ENCODE results near the gene TCF4.

Gene TCF4
- long read RNA-seq, donor 1, full-length matches to known transcripts = 7 of 7 reads
- long read RNA-seq, donor 1, partial matches to known transcripts = 0 of 7 reads
- long read RNA-seq, donor 1, other reads (novel, unspliced or antisense) = 0 of 7 reads
- long read RNA-seq, donor 2, partial matches to known transcripts = 0 of 2 reads
- long read RNA-seq, donor 2, other reads (novel, unspliced or antisense) = 0 of 2 reads
- long read RNA-seq, donor 3, partial matches to known transcripts = 0 of 4 reads
- long read RNA-seq, donor 3, other reads (novel, unspliced or antisense) = 0 of 4 reads
- long read RNA-seq, donor 4, partial matches to known transcripts = 10 of 15 reads
- long read RNA-seq, donor 4, other reads (novel, unspliced or antisense) = 0 of 15 reads
- long read RNA-seq, donor 5, full-length matches to known transcripts = 2 of 2 reads
- long read RNA-seq, donor 5, partial matches to known transcripts = 0 of 2 reads
- long read RNA-seq, donor 5, other reads (novel, unspliced or antisense) = 0 of 2 reads
- long read RNA-seq, donor 6, partial matches to known transcripts = 0 of 2 reads
- long read RNA-seq, donor 6, other reads (novel, unspliced or antisense) = 0 of 2 reads
- long read RNA-seq, donor 7 = 0 reads
- long read RNA-seq, donor 8, partial matches to known transcripts = 0 of 3 reads
- long read RNA-seq, donor 8, other reads (novel, unspliced or antisense) = 0 of 3 reads

DNA sequence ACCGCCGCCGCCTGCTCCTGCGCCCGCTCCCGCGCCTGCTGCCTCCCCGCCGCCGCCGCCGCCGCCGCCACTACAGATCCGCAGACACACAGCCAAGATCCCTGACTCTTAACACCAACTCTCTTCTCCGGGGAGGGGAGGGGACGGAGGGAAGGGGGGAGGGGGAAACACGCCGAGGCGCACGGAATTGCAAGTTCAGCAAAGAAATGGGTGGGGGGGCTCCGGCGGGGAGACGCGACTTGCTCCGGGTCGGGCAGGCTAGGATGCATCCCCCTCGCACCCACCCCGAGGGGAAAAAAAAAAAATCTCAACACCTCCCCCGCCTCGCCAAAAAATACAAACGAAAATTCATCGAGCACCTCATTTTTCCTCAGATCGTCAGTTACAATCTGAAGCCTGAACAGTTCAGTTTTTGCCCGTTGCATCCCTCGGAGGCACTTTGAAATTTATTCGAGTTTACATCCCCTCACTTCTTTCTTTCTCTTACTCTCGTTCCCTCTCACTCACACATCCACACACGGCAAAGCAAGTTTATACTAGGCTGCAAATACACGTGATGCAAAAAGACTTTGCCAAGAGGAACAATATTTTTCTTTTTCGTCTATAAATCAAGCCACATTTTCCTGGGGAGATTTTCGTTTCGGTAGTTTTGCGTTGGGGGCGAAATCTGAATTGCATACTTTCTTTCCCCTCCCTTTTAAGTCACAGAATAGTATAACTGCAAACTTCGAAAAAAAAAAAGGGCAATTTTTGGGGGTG is at the start of gene TCF4:
Gene TCF4 (minus strand): TSS at position 82 of the 759 bp plus-strand sequence. CDS start 1,076 bp downstream, outside the sequence.
- DNase-seq = peak; percentile 82

DNA sequence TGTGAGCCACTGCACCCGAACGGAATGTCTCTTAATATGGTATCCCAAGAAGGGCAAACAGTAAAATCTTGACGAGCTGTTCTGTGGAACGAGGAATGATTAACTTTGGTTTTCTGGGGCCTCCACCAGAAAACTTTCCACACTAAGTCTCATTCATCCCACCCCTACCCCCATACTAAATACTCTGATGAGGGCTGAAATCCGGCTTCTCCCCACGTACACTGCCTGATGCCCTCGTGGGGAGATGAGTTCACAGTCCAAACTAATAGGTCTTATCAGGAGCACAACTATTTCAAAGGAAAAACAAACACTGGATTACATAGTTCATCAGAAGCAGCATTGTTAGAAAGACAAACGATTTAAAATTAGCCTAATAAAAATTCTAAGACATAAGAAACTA is 49.2 kb upstream of the TCF4 start:
- no peak for DNase-seq

DNA sequence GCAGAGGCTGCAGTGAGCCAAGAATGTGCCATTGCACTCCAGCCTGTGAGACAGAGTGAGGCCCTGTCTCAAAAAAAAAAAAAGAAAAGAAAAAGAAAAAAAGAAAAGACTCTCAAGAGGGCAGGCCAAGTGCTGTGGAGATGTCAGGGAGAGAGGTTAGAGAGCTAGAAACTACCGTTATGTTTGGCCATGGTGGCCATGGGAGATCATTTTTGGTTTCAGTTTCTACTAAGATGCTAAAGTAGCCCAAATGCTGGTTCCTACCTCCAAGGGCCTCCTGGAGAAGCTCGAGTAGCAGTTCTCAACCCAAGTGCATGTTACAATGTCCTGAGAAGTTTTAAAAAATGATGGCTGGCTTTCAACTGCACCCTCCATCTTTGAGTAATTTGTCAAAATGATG is 47.4 kb upstream of the TCF4 start:
- no peak for DNase-seq

DNA sequence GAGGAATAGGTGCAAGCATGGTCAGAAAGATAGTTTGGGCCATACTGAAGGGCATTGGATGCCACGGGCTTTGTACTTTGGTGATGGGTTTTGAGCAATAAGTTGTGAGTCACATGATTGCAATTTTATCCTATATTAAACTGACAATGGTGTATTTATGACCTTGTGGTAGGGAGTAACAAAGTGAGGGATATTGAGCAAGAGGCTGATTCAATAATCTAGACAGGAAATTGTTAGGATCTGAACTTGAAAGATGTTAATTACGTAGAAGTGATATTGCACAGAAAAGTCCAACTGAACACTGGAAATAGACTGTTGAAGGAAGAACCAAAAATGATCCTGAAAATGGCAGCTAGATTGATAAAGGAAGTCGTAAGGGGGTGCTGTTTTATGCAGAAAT is 46.6 kb upstream of the TCF4 start:
- no peak for DNase-seq

DNA sequence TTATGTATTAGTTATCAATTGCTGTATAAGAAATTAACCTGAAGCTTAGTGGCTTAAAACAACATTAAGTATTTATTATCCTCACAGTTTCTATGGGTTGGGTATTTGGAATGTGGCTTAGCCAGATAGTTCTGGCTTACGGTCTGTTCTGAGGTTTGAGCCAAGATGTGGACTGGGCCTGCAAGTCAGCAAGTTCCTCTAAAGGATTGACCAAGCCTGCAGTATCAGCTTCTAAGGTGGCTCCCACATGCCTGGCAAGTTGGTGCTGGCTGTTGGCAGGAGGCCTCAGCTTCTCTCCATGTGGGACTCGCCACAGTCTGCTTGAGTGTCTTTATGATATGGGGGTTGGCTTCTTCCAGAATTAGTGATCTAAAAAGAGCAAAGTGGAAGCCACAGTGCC is 45.0 kb upstream of the TCF4 start:
- DNase-seq = no peak

DNA sequence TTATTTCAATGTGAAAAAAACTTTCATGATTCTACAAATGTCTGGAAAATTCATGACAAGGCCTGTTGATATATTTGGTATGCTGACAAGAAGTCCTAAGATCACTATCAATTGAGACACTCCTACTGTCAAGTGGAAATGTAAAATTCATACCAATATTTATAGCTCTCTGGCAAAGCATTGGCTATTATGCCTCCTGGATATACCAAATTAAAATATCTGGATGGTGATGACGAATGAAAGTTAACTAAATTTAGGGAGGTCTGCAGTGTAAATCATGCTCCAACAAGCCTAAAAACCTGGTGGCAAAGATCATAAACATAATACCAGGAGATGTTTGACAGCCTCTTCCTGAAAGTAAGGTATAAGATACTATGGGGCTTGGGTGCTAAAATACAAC is 41.1 kb upstream of the TCF4 start:
- no peak for DNase-seq

DNA sequence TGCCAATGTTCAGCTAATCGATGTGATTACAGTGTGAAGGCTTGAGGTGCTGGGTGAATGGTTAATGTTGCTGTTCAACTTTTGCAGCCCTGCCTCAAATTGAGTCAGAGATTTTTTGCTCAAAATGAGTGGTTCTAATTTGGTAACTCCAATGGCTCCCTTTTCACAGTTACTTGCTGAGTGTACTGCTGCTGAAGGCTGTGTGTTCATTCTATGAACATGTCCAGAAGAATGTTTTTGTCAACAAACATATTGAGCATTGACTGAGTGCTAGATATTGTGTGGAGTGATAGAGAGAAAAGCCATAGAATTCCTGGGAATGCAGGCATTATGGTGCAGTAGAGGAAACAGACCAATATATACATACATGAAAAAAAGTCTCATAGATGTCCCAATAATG is 39.0 kb upstream of the TCF4 start:
- DNase-seq = no peak

DNA sequence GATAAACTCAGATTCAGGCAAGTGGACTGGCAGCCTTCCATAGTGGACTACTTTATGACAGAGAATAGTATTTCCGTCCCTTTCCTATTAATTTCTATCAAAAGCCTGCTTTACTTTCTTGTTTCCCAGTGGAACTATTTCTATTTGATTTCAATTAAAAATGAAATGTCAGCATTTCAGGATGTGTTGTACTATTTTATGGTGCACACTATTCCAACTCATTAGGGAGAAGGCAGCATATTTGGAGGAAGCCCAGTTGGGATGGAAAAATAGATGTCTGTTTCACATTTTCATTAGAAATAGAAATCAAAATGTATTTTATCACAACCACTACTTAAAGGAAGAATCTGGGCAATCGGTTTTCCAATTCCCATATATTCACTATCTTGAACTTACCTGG is 37.9 kb upstream of the TCF4 start:
- DNase-seq = no peak

DNA sequence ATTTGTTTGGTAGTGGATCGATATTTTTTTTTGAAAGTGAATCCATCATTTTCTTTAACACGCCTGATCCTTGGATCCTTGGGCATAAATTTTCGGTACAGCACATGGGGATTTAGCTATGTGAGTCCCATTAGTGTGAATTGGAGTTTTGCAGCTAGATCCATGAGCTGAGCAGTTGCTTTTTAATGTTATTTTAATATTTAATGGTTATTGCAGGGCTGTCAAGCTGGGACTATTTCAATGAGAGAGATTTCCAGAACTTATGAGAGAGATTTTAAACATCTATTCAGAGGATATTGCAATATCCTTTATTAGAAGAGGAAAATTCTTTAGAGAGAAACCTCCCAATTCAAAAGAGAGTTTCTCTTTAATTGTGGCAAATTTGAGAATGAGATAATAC is 35.6 kb upstream of the TCF4 start:
- no peak for DNase-seq

DNA sequence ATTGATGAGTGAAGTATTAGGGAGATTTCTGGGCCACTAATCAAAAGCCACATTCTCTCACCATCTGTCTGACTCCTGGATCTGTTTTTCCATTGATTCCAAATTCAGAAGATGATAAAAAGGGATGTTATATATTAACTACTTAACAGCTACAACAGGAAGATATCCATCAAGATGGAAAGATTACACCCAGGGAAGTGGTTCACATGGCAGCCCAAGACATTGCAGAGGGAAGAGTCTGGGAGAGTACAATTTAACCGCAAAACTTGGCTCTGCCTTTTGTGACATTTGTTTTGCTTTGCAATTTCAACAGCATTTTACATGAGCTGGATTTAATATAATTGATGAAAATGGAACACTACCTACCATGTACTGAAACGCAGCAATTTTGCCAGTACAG is 22.5 kb upstream of the TCF4 start:
- DNase-seq = no peak

DNA sequence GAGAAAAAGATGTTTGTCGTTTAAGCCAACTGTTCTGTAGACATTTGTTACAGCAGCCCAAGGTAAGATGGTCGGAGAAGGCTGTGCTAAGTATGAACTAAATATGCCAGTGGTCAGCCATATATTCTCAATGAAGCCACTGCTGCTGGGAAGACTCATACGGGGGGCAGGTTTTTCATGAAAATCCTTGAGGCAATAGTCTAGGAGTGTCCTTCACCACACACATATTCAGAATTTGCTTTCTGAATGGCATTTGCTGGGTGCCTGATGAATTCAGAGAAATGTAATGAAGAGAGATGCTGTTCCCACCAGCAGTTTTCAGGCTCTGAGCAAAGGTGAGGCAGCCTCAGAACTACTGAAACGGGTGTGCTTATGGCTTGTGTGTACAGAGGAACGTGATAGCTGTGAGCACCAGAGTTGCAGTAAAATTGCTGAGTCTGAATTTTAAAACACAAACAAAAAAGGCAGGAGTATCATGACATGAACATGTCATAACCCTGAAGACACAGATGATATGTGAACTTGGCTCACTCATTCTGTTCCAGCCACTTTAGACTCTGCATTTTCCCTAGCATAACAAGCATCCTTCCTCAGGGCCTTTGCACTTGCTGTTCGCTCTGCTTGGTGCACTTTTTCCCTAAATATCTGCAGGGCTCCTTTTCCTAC is 21.3 kb upstream of the TCF4 start:
- DNase-seq = no peak

DNA sequence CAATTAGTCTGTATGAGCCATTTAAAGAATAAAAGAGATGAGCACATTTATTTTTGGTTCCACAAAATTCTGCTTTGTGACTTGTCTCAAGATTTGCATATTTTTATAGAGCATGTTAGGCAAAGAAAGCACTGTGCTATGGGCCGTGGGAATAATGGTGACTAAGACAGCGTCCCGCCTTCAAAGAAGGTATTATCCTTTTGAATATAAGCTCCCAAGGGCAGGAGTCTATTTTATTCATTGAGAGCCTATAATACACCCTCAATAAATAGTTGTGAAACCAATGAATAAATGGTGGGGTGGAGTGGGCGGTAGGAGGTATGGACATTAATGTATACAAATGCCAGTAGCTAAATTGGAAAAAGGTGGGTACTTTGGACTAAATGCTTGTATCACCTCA is 20.5 kb upstream of the TCF4 start:
- no peak for DNase-seq

DNA sequence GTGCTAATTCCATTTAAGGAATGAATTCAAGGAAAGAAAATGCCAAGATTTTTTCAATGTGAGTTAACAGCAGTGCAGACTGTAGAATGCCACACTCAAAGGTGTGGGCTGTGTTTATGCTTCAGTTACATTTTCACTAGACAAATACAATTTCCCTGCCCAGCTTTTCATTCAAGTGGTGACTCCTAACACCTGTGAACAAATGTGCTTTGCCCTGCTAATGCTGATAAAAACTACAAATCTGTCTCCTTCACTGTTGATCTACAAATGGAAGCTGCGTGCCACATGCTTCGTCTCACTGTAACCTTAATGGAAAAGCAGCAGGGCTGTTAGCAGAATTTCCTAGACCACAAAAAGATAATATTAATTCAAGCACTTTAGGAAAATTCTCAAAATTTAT is 19.8 kb upstream of the TCF4 start:
- no peak for DNase-seq

DNA sequence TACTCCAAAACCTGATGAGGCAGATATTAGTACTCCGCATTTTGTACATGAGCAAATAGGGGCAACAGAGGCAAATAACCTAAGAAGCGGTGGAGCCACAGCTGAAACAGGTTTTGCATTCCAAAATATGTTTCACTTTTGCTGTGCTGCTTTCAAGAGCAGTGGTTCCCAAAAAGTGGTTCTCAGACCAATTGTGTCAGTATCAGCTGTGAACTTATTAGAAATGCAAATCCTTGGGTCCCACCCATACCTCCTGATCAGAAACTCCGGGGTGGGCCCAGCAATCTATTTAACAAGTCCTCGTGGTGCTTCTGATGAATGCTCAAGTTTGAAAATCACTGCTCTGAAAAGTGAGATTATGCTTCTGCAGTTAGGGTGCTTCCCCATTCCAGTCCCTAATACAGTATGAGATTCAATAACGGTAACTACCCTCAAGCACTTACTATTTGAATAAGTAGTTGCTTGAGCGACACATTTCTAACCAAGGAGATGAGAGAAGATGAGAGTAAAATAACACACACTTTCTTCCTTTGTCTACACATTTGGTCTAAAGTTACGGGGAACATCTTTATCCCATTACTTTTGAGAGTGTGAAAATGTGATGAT is 17.8 kb upstream of the TCF4 start:
- no peak for DNase-seq

DNA sequence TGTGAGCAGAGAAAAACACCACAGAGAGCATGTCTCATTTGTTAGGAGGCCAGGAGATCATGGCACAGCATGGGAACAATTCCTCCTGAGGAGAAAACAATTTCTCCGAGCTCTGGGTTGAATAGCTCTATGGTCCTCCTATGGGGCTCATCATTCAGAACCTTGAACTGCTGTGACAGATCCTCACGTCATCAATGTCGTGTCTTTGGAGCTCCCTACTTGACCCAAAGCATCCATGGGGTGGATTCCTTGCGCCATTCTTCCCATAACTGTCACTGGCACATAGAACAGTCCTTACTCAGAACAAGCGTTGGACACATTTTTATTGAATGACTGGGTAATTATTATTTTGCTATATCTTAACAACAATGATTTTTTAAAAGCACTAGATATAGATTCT is 15.8 kb upstream of the TCF4 start:
- DNase-seq = no peak

DNA sequence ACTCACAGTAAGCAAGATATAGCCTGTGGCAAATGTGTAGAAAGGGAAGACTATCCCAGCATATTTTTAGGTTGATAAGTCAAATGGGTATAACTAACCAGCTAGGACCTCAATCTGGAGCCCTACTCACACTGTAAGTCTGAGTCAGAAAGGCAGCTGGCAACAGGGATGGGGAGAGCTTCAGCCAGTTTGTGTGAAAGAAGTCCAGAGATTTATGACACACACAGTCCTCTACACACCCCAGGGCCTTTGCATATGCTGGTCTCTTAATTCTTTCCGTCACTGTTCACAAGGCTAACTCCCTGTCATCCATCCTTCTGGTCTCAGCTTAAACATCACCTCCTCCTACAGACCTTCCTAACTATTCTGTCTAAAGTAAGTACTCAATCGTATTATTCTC is 5.9 kb upstream of the TCF4 start:
- DNase-seq = no peak

DNA sequence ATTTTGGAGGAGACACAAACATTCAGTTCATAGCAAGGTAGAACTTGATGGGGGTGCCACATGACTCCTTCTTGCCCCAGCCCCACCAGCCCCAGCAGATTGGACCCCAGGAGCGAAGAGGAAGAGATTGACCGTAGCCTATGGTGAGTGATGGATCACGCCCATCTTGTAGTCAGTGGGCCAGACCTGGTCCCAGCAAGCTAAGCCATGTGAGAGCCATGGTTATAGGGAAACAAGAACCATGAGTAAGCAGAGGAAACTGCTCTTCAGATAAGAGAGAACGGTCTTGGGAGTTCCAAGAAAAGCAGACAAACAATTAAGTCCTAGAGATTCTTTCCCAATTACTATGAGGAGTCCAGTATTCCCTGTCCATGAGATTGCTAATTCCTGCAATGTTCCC is 4.6 kb upstream of the TCF4 start:
- DNase-seq = no peak

DNA sequence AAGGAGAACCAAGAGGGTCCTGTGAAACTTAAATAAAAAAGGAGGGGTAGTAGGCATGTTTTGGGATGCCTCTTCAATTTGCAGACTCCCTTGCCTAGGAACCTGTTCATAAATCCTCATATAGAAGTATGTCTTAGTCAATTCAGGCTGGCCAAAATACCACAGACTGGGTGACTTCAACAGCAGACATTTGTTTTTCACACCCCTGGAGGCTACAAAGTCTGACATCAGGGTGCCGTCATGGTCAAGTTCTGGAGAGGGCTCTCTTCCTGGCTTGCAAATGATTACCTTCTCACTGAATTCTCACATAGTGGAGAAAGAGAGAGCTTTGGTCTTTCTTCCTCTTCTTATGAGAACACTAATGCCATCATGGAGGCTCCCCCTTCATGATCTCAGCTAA is 4.1 kb upstream of the TCF4 start:
- no peak for DNase-seq

DNA sequence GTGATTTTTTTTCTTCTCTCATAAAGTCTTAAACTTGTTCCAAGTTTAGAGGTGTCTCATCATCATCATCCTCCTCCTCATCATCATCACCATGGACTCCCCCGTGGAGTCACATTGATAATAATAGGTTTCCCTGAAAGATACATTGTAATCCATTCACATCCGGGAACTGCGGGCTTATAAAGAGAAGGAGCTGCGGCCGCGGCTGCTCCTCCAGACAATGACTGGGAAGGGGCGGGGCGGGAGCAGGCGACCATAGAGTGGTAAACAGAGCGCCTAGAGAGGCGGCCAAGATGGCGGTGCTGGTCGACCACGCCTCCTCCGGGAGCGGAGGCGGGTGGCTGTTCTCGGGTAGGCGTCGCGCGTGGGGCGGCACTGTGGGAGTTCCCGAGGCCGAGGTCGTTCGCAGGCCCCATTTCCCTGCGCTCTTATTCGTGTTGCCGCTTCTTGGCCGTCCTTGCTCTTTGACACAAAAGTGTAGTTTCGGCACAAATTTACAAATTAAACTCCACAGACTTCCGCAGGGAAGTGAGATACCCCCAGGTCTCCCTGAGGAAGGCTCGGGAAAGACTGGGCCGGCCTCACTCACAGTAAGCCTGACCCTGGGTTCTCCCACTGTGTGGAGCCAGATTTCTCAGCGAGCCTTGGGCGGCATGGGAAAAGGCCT is 1.8 kb upstream of the TCF4 start:
- peak; percentile 92 for DNase-seq

DNA sequence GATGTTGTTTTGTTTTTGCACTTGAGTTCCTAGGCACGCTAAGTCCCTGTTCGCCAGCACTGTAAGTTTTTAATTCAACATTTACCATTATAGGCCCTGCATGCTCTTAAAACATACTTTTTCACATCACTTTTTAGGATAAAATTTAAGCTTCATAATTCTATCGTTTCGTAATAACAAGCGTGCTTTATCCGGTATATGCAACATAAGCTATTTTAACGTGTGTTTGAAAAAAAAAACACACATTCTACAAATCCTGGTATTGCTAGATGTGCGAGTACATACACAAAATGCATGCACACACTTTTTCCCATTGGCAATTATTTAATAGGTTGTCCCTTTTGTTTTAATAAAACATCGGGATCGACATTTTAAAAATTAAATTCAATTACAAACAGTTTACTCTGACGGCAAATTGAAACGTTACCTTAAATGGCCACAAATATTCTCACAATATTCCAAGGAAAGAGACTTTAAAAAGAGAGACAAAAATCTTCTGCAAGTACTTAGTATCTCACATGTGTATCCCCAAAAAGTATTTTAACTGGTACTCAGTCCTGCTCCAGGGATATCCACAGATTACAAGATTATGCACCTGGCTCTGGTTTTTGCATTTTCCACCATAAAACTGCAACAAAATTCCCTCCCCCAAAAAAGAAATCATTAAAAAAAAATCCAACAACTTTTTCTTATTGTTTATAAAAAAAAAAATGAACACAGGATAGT is 1.0 kb upstream of the TCF4 start:
- no peak for DNase-seq
